Measurements from ENCODE around the gene TAF5L.
"Not testable (repeated sequence)": the region's sequence is repeated elsewhere in the genome, so short reads cannot be mapped to it uniquely, and the experiment has no call there.

Gene TAF5L

GRCh38 chr1:229563701-229564100 lies 62.2 kb downstream of the TAF5L start:
- no peak for DNase-seq

- no peak for DNase-seq
These were observed 62.7 kb downstream of the TAF5L start for GRCh38 chr1:229563241-229563640.

GRCh38 chr1:229562686-229563085 lies 63.2 kb downstream of the TAF5L start:
- no peak for DNase-seq

- no peak for DNase-seq
These were observed 64.8 kb downstream of the TAF5L start for GRCh38 chr1:229561141-229561540.

- not testable (repeated sequence) for DNase-seq
These were observed 65.8 kb downstream of the TAF5L start for GRCh38 chr1:229560124-229560523.

GRCh38 chr1:229559336-229559801 lies 66.6 kb downstream of the TAF5L start:
- DNase-seq = not testable (repeated sequence)

- peak; percentile 84 to 87 for DNase-seq
These were observed 67.2 kb downstream of the TAF5L start, which contains the start of gene ABCB10 for GRCh38 chr1:229558460-229559335. TSS of gene ABCB10 (minus strand) at chr1:229558707. CDS start at chr1:229558652, 55 bp downstream.

- peak; percentile 28 to 32 for DNase-seq
These were observed 68.0 kb downstream of the TAF5L start for GRCh38 chr1:229557913-229558414.

GRCh38 chr1:229557200-229557850 lies 68.6 kb downstream of the TAF5L start:
- DNase-seq = no peak

- no peak for DNase-seq
These were observed 70.9 kb downstream of the TAF5L start for GRCh38 chr1:229554886-229555621.

GRCh38 chr1:229553621-229554130 lies 72.2 kb downstream of the TAF5L start:
- DNase-seq = no peak

GRCh38 chr1:229552732-229553131 lies 73.2 kb downstream of the TAF5L start:
- DNase-seq = no peak

GRCh38 chr1:229550812-229551567 lies 74.9 kb downstream of the TAF5L start:
- no peak for DNase-seq

GRCh38 chr1:229547542-229547941 lies 78.4 kb downstream of the TAF5L start:
- DNase-seq = no peak

GRCh38 chr1:229544587-229544986 lies 81.3 kb downstream of the TAF5L start:
- DNase-seq = no peak
